Colonic mucosa (tissue), 4 donors: ENCODE results near the gene LRP1-AS. TPM values are rescaled to one million over a fixed set of nuclear protein-coding genes. Genes with fewer than 3 reads are reported as not detected.
"Not testable (repeated sequence)": the region's sequence is repeated elsewhere in the genome, so short reads cannot be mapped to it uniquely, and the experiment has no call there.

Source experiments
- DNase-seq: peaks from one replicate; pipeline ENCODE4 v3.0.0-alpha.2; 2020
- H3K27ac ChIP-seq: fragments of 200-600 bp; one replicate; pipeline ENCODE4 v1.8.0; 2021
- H3K27me3 ChIP-seq: fragments of 200-600 bp; one replicate; pipeline ENCODE4 v1.8.0; 2021
- H3K36me3 ChIP-seq: fragments of 200-600 bp; one replicate; pipeline ENCODE4 v1.8.0; 2021
- H3K4me1 ChIP-seq: fragments of 200-600 bp; one replicate; pipeline ENCODE4 v1.8.0; 2021; ENCODE audit warnings: mild to moderate bottlenecking
- H3K4me3 ChIP-seq: fragments of 200-600 bp; one replicate; pipeline ENCODE4 v1.8.0; 2021
- H3K9ac ChIP-seq, 2 donors: one replicate each; pipeline ENCODE4 v1.7.0; 2013; ENCODE audit warnings: control low read depth in 2 of 2, low read depth in 2 of 2, low read length in 2 of 2
- H3K9me3 ChIP-seq: fragments of 200-600 bp; one replicate; pipeline ENCODE4 v1.8.0; 2021
- CTCF ChIP-seq: fragments of 200-600 bp; IDR thresholded peaks from one replicate; pipeline ENCODE4 v1.8.0; 2022; ENCODE audit warnings: antibody characterized with exemption, mild to moderate bottlenecking
- intact Hi-C: fragments of 100-400 bp; cut with DNase I; formaldehyde crosslinking; loops from one replicate; pipeline ENCODE4 v1.14.1; 2022
- total RNA-seq, 2 donors: library from RNA; stranded (reverse); fragmentation: NEBNext Ultra II Directional in 1 of 2; extraction: Animal tissue kit (Norgen Biotek cat#: 25700) in 1 of 2; gene quantifications; one replicate each; pipeline ENCODE4 v1.2.1, GENCODE V29; 2021
- donor health status: healthy.
- donor health status: DM: no; HTN: no; CAD: no.
- donor health status: DM: no; HTN: no; CAD: no.

LRP1-AS gene
- total RNA-seq, 2 donors from 2014 or later = not detected

- intact Hi-C loops = no loop called here
- Histone ChIP-seq H3K9me3 (no peaks in the 10 kb centered on the region), H3K27ac (peak overlapping the region; percentile 99), H3K4me1 (peaks cover 5% of the 10 kb centered on the region), H3K4me3 (peak overlapping the region; percentile 86), H3K36me3 (no peaks in the 10 kb centered on the region), H3K9ac (peak overlapping the region; percentile 84 to 94), H3K27me3 (no peaks in the 10 kb centered on the region)
- peak; percentile 94 for DNase-seq
- peak; percentile 14 for TF ChIP-seq CTCF
Measured at GRCh38 chr12:57127101-57127725, 20.2 kb downstream of the LRP1-AS start.

GRCh38 chr12:57126561-57126960 is 20.9 kb downstream of the LRP1-AS start:
- DNase-seq = peak; percentile 36
- Histone ChIP-seq H3K4me1 (peaks cover 5% of the 10 kb centered on the region), H3K36me3 (no peaks in the 10 kb centered on the region), H3K27me3 (no peaks in the 10 kb centered on the region), H3K9ac (peak overlapping the region in 1 of 2 donors; percentile 94), H3K9me3 (no peaks in the 10 kb centered on the region), H3K27ac (peak overlapping the region; percentile 99), H3K4me3 (no peak overlapping the region)
- no peak for TF ChIP-seq CTCF
- intact Hi-C loops = no loop called here

DNA sequence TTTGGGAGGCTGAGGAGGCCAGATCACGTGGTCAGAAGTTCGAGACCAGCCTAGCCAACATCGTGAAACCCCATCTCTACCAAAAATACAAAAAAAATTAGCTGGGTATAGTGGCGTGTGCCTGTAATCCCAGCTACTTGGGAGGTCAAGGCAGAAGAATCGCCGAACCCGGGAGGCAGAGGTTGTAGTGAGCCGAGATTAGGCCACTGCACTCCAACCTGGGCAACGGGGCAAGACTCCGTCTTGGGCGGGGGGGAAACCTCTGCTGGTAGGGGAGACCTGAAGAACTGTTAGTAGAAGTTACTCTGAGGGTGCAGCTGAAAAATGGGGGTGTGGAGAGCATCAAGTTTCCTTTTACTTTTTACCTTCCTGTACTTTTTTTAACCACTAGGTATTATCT is 21.4 kb downstream of the LRP1-AS start:
- Histone ChIP-seq H3K9me3 (no peaks in the 10 kb centered on the region), H3K4me3 (no peak overlapping the region), H3K27ac (no peak overlapping the region), H3K4me1 (peaks cover 5% of the 10 kb centered on the region), H3K36me3 (no peaks in the 10 kb centered on the region), H3K27me3 (no peaks in the 10 kb centered on the region), H3K9ac (no peak overlapping the region)
- TF ChIP-seq CTCF = no peak
- intact Hi-C loops = no loop called here
- peak; percentile 18 for DNase-seq

GRCh38 chr12:57124261-57124877 is 23.1 kb downstream of the LRP1-AS start:
- Histone ChIP-seq H3K9ac (peak overlapping the region in 1 of 2 donors; percentile 9), H3K36me3 (no peaks in the 10 kb centered on the region), H3K4me3 (no peak overlapping the region), H3K27ac (no peak overlapping the region), H3K9me3 (no peaks in the 10 kb centered on the region), H3K4me1 (peaks cover 5% of the 10 kb centered on the region), H3K27me3 (no peaks in the 10 kb centered on the region)
- peak; percentile 89 for DNase-seq
- intact Hi-C loops = loop anchor here (2.0 kb wide), 1 partner anchor 58 kb away; no protein-coding TSS in a partner anchor
- TF ChIP-seq CTCF = peak; percentile 96

- DNase-seq = no peak
- no peak overlapping the region for H3K4me3 ChIP-seq
- no peaks in the 10 kb centered on the region for H3K27me3 ChIP-seq
- intact Hi-C loops = loop anchor here (2.0 kb wide), 1 partner anchor 59 kb away; no protein-coding TSS in a partner anchor
- H3K36me3 ChIP-seq = no peaks in the 10 kb centered on the region
- no peaks in the 10 kb centered on the region for H3K9me3 ChIP-seq
- H3K9ac ChIP-seq = no peak overlapping the region
- H3K4me1 ChIP-seq = peaks cover 5% of the 10 kb centered on the region
- no peak overlapping the region for H3K27ac ChIP-seq
- no peak for TF ChIP-seq CTCF
Measured at GRCh38 chr12:57123813-57124212, 23.6 kb downstream of the LRP1-AS start.

DNA sequence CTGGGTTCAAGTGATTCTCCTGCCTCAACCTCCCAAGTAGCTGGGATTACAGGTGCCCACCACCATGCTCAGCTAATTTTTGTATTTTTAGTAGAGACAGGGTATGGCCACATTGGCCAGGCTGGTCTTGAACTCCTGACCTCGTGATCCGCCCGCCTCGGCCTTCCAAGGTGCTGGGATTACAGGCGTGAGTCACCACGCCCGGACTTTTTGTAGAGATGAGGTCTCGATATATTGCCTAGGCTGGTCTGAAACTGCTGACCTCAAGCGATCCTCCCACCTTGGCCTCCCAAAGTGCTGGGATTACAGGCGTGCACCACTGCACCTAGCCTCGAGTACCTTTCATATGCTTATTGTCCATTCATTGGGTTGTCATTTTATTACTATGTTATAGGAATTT is 26.7 kb downstream of the LRP1-AS start:
- H3K4me1 ChIP-seq, H3K9me3 ChIP-seq, H3K36me3 ChIP-seq, H3K4me3 ChIP-seq, H3K27ac ChIP-seq, H3K27me3 ChIP-seq, intact Hi-C loops, H3K9ac ChIP-seq, DNase-seq: not testable (repeated sequence)
